ENCODE measurements around the gene CYFIP1.

CYFIP1 gene

GRCh38 chr15:22945071-22945470 lies 35.1 kb downstream of the CYFIP1 start:
- no peaks in the 10 kb centered on the region for H3K36me3 ChIP-seq (replicated peaks; ENCODE audit: low read depth, low read length)
- no peak overlapping the region for H3K4me2 ChIP-seq (ENCODE audit: low read length)
- TF ChIP-seq CTCF (IDR thresholded peaks at IDR 0.05; ENCODE audit: low read depth, low read length) (no peak), EZH2phosphoT487 (IDR thresholded peaks at IDR 0.05; ENCODE audit: low read depth) (no peak)
- H3K9me3 ChIP-seq (ENCODE audit: insufficient read depth, low read length): no peaks in the 10 kb centered on the region
- H3K27me3 ChIP-seq (ENCODE audit: low read depth, low read length): no peaks in the 10 kb centered on the region
- no peak overlapping the region for H3K9ac ChIP-seq (ENCODE audit: low read length)
- no peak overlapping the region for H2AFZ ChIP-seq (ENCODE audit: low read depth, low read length)
- H3K27ac ChIP-seq (ENCODE audit: low read length): no peak overlapping the region
- no peaks in the 10 kb centered on the region for H4K20me1 ChIP-seq (ENCODE audit: insufficient read depth, low read length)
- no peaks in the 10 kb centered on the region for H3K79me2 ChIP-seq (ENCODE audit: low read length)
- no peak overlapping the region for H3K4me3 ChIP-seq (ENCODE audit: low read length)
- peaks cover 9% of the 10 kb centered on the region for H3K4me1 ChIP-seq (ENCODE audit: low read length)

GRCh38 chr15:22944651-22945050 lies 35.5 kb downstream of the CYFIP1 start:
- no peak overlapping the region for H3K9ac ChIP-seq (ENCODE audit: low read length)
- no peak overlapping the region for H3K27ac ChIP-seq (ENCODE audit: low read length)
- H4K20me1 ChIP-seq (ENCODE audit: insufficient read depth, low read length): no peaks in the 10 kb centered on the region
- H3K79me2 ChIP-seq (ENCODE audit: low read length): no peaks in the 10 kb centered on the region
- H3K4me1 ChIP-seq (ENCODE audit: low read length): peaks cover 9% of the 10 kb centered on the region
- H3K9me3 ChIP-seq (ENCODE audit: insufficient read depth, low read length): no peaks in the 10 kb centered on the region
- no peak overlapping the region for H3K4me2 ChIP-seq (ENCODE audit: low read length)
- no peaks in the 10 kb centered on the region for H3K36me3 ChIP-seq (replicated peaks; ENCODE audit: low read depth, low read length)
- no peak overlapping the region for H3K4me3 ChIP-seq (ENCODE audit: low read length)
- TF ChIP-seq EZH2phosphoT487 (IDR thresholded peaks at IDR 0.05; ENCODE audit: low read depth): no peak
- TF ChIP-seq CTCF (IDR thresholded peaks at IDR 0.05; ENCODE audit: low read depth, low read length): no peak
- no peak overlapping the region for H2AFZ ChIP-seq (ENCODE audit: low read depth, low read length)
- H3K27me3 ChIP-seq (ENCODE audit: low read depth, low read length): no peaks in the 10 kb centered on the region

- Histone ChIP-seq H3K4me1 (ENCODE audit: low read length) (no peaks in the 10 kb centered on the region), H3K4me2 (ENCODE audit: low read length) (no peak overlapping the region), H3K36me3 (replicated peaks; ENCODE audit: low read depth, low read length) (no peaks in the 10 kb centered on the region), H3K4me3 (ENCODE audit: low read length) (no peak overlapping the region), H4K20me1 (ENCODE audit: insufficient read depth, low read length) (no peaks in the 10 kb centered on the region), H3K27me3 (ENCODE audit: low read depth, low read length) (no peaks in the 10 kb centered on the region), H3K9me3 (ENCODE audit: insufficient read depth, low read length) (no peaks in the 10 kb centered on the region), H3K9ac (ENCODE audit: low read length) (no peak overlapping the region), H3K27ac (ENCODE audit: low read length) (no peak overlapping the region), H3K79me2 (ENCODE audit: low read length) (no peaks in the 10 kb centered on the region), H2AFZ (ENCODE audit: low read depth, low read length) (no peak overlapping the region)
- TF ChIP-seq EZH2phosphoT487 (IDR thresholded peaks at IDR 0.05; ENCODE audit: low read depth): no peak
- TF ChIP-seq CTCF (IDR thresholded peaks at IDR 0.05; ENCODE audit: low read depth, low read length): no peak
Observed at GRCh38 chr15:22942877-22943276, 37.3 kb downstream of the CYFIP1 start.

- Histone ChIP-seq H3K9ac (ENCODE audit: low read length) (no peak overlapping the region), H3K27ac (ENCODE audit: low read length) (no peak overlapping the region), H3K79me2 (ENCODE audit: low read length) (no peaks in the 10 kb centered on the region), H2AFZ (ENCODE audit: low read depth, low read length) (no peak overlapping the region), H3K4me2 (ENCODE audit: low read length) (no peak overlapping the region), H4K20me1 (ENCODE audit: insufficient read depth, low read length) (no peaks in the 10 kb centered on the region), H3K36me3 (replicated peaks; ENCODE audit: low read depth, low read length) (no peaks in the 10 kb centered on the region), H3K9me3 (ENCODE audit: insufficient read depth, low read length) (no peaks in the 10 kb centered on the region), H3K27me3 (ENCODE audit: low read depth, low read length) (no peaks in the 10 kb centered on the region), H3K4me3 (ENCODE audit: low read length) (no peak overlapping the region), H3K4me1 (ENCODE audit: low read length) (peaks cover under 1% of the 10 kb centered on the region)
- TF ChIP-seq EZH2phosphoT487 (IDR thresholded peaks at IDR 0.05; ENCODE audit: low read depth) (no peak), CTCF (IDR thresholded peaks at IDR 0.05; ENCODE audit: low read depth, low read length) (no peak)
Observed at GRCh38 chr15:22942306-22942855, 37.8 kb downstream of the CYFIP1 start.
